ENCODE measurements around the gene RAPGEF6.

Gene RAPGEF6

DNA sequence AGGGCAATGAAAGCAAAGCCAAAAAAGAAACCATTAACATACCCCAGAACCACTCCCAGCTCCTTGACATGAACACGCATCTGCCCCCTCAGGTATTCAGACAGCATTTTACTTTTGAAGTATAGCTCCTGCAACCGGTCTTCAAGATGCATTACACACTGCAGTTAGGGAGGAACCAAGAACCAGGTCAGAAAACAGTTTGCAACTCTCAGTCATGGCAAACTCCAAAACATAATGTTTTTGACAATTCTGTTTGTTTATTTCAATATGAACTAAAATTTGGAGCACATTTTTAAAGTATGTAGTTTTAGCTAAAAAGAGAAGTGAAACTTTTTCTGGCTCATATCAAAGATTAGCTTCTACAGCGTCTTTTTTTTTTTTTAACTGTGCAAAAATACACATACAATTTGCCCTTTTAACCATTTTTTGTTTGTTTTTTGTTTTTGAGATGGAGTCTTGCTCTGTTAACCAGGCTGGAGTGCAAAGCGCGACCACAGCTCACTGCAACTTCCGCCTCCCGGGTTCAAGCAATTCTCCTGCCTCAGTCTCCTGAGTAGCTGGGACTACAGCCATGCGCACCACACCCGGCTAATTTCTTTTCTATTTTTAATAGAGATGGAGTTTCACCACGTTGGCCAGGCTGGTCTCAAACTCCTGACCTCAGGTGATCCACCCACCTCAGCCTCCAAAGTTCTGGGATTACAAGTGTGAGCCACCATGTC, 12.2 kb upstream of the RAPGEF6 start:
- no peaks in the 10 kb centered on the region for H3K79me2 ChIP-seq (ENCODE audit: insufficient read depth, low read length)
- H3K36me3 ChIP-seq (ENCODE audit: insufficient read depth, low read length) = peaks cover 63% of the 10 kb centered on the region
- H3K9me3 ChIP-seq (ENCODE audit: insufficient read depth, low read length, severe bottlenecking) = no peaks in the 10 kb centered on the region
- ATAC-seq (ENCODE audit: insufficient read depth, low read depth) (no peak), DNase-seq (no peak)
- TF ChIP-seq, protein P1, sequence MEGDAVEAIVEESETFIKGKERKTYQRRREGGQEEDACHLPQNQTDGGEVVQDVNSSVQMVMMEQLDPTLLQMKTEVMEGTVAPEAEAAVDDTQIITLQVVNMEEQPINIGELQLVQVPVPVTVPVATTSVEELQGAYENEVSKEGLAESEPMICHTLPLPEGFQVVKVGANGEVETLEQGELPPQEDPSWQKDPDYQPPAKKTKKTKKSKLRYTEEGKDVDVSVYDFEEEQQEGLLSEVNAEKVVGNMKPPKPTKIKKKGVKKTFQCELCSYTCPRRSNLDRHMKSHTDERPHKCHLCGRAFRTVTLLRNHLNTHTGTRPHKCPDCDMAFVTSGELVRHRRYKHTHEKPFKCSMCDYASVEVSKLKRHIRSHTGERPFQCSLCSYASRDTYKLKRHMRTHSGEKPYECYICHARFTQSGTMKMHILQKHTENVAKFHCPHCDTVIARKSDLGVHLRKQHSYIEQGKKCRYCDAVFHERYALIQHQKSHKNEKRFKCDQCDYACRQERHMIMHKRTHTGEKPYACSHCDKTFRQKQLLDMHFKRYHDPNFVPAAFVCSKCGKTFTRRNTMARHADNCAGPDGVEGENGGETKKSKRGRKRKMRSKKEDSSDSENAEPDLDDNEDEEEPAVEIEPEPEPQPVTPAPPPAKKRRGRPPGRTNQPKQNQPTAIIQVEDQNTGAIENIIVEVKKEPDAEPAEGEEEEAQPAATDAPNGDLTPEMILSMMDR (IDR thresholded peaks at IDR 0.05; ENCODE audit: borderline replicate concordance, extremely low read depth, low read length, poor library complexity, severe bottlenecking) = no peak
- TF ChIP-seq EZH2 (IDR thresholded peaks at IDR 0.05; ENCODE audit: borderline replicate concordance, low read depth, low read length, severe bottlenecking) = no peak
- H3K4me1 ChIP-seq (ENCODE audit: insufficient read depth, low read length) = no peaks in the 10 kb centered on the region
- no peak overlapping the region for H3K4me3 ChIP-seq (ENCODE audit: low read depth in 1 of 2, low read length in 2 of 2)
- H4K20me1 ChIP-seq (ENCODE audit: insufficient read depth, low read length) = no peaks in the 10 kb centered on the region
- no peak overlapping the region for H3K27ac ChIP-seq (ENCODE audit: low read length)
- no peak overlapping the region for H2AFZ ChIP-seq (ENCODE audit: low read depth, low read length)
- no peaks in the 10 kb centered on the region for H3K27me3 ChIP-seq (ENCODE audit: insufficient read depth, low read length, poor library complexity)
- H3K9ac ChIP-seq (ENCODE audit: low read depth, low read length) = no peak overlapping the region
- no peak overlapping the region for H3K4me2 ChIP-seq (ENCODE audit: insufficient read depth, low read length)

DNA sequence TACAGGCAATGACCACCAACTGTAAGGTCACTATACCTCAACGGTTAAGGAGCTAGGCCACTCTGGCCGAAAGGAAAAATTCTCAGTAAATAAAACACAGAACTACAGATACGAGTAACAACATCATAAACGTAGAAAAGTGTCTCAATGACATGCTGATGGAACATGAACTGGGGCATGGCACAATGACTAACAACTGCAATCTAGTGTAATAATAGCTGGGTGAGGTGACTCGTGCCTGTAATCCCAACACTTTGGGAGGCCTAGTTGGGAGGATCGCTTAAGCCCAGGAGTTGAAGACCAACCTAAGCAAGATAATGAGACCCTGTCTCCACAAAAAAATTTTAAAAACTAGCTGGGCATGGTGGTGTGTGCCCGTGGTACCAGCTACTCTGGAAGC, 9.8 kb upstream of the RAPGEF6 start:
- DNase-seq (no peak), ATAC-seq (ENCODE audit: insufficient read depth, low read depth) (no peak)
- H3K4me3 ChIP-seq (ENCODE audit: low read depth in 1 of 2, low read length in 2 of 2) = no peak overlapping the region

DNA sequence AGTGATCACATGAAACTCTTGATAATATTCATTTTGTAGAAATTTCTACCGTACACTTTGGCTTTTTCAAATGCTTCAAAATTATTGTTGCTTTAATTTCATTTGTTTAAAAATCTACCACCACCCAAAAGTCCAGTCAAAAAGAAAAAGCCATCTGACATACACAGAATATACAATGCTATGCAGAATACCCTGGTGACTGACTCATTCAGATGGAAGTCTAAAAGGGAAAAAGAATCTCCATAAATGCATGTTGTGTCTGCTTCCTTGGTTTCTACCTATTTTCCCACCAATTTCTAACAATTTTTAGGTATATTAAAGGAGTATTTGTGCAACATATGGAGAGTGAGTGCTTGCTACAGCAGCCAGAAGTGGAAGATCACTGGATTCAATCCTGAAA, 9.3 kb upstream of the RAPGEF6 start:
- H4K20me1 ChIP-seq (ENCODE audit: insufficient read depth, low read length) = no peaks in the 10 kb centered on the region
- no peak overlapping the region for H3K27ac ChIP-seq (ENCODE audit: low read length)
- no peak overlapping the region for H3K4me2 ChIP-seq (ENCODE audit: insufficient read depth, low read length)
- H3K36me3 ChIP-seq (ENCODE audit: insufficient read depth, low read length) = peaks cover 45% of the 10 kb centered on the region
- ATAC-seq (ENCODE audit: insufficient read depth, low read depth) (no peak), DNase-seq (no peak)
- H3K27me3 ChIP-seq (ENCODE audit: insufficient read depth, low read length, poor library complexity) = no peaks in the 10 kb centered on the region
- H3K4me1 ChIP-seq (ENCODE audit: insufficient read depth, low read length) = no peaks in the 10 kb centered on the region
- H3K9ac ChIP-seq (ENCODE audit: low read depth, low read length) = no peak overlapping the region
- H3K4me3 ChIP-seq (ENCODE audit: low read depth in 1 of 2, low read length in 2 of 2) = no peak overlapping the region
- H3K79me2 ChIP-seq (ENCODE audit: insufficient read depth, low read length) = no peaks in the 10 kb centered on the region
- no peaks in the 10 kb centered on the region for H3K9me3 ChIP-seq (ENCODE audit: insufficient read depth, low read length, severe bottlenecking)
- TF ChIP-seq, protein P1 (IDR thresholded peaks at IDR 0.05; ENCODE audit: borderline replicate concordance, extremely low read depth, low read length, poor library complexity, severe bottlenecking) = no peak
- TF ChIP-seq EZH2 (IDR thresholded peaks at IDR 0.05; ENCODE audit: borderline replicate concordance, low read depth, low read length, severe bottlenecking) = no peak
- no peak overlapping the region for H2AFZ ChIP-seq (ENCODE audit: low read depth, low read length)

More for the DNA sequence above, 9.8 kb upstream of the RAPGEF6 start:
- H3K79me2 ChIP-seq (ENCODE audit: insufficient read depth, low read length) = no peaks in the 10 kb centered on the region
- H3K9me3 ChIP-seq (ENCODE audit: insufficient read depth, low read length, severe bottlenecking) = no peaks in the 10 kb centered on the region
- TF ChIP-seq EZH2 (IDR thresholded peaks at IDR 0.05; ENCODE audit: borderline replicate concordance, low read depth, low read length, severe bottlenecking) = no peak
- TF ChIP-seq, protein P1 (IDR thresholded peaks at IDR 0.05; ENCODE audit: borderline replicate concordance, extremely low read depth, low read length, poor library complexity, severe bottlenecking) = no peak
- H3K27ac ChIP-seq (ENCODE audit: low read length) = no peak overlapping the region
- peaks cover 46% of the 10 kb centered on the region for H3K36me3 ChIP-seq (ENCODE audit: insufficient read depth, low read length)
- H3K9ac ChIP-seq (ENCODE audit: low read depth, low read length) = no peak overlapping the region
- no peaks in the 10 kb centered on the region for H3K27me3 ChIP-seq (ENCODE audit: insufficient read depth, low read length, poor library complexity)
- no peak overlapping the region for H2AFZ ChIP-seq (ENCODE audit: low read depth, low read length)
- no peaks in the 10 kb centered on the region for H4K20me1 ChIP-seq (ENCODE audit: insufficient read depth, low read length)
- no peaks in the 10 kb centered on the region for H3K4me1 ChIP-seq (ENCODE audit: insufficient read depth, low read length)
- H3K4me2 ChIP-seq (ENCODE audit: insufficient read depth, low read length) = no peak overlapping the region

All from DND-41 (cell line).